GM19099 (cell line): Measurements from ENCODE around the gene LYG2.
"Not testable (repeated sequence)": the region's sequence is repeated elsewhere in the genome, so short reads cannot be mapped to it uniquely, and the experiment has no call there.

Experiments
- POLR2A ChIP-seq: IDR thresholded peaks from 3 replicates; pipeline ENCODE4 v1.6.1; 2011; ENCODE audit warnings: low read depth; ENCODE audit not compliant: insufficient read length; ENCODE audit errors: extremely low read depth

LYG2 gene

GRCh38 chr2:99255491-99256318 is at the start of gene LYG2:
Gene LYG2 (minus strand): TSS chr2:99255666. CDS start chr2:99254260, 1,406 bp downstream.
- no peak for TF ChIP-seq POLR2A

GRCh38 chr2:99301097-99301496 is 45.6 kb upstream of the LYG2 start, which contains the start of gene LYG1:
Gene LYG1 (minus strand): TSS chr2:99301197. CDS start chr2:99295670, 5,527 bp downstream.
- TF ChIP-seq POLR2A: not testable (repeated sequence)

- TF ChIP-seq POLR2A: no peak
These were observed 44.1 kb upstream of the LYG2 start for GRCh38 chr2:99299580-99299979.

GRCh38 chr2:99297994-99298393 is 42.5 kb upstream of the LYG2 start:
- TF ChIP-seq POLR2A: no peak

GRCh38 chr2:99285526-99285925 is 30.1 kb upstream of the LYG2 start:
- TF ChIP-seq POLR2A: no peak

- TF ChIP-seq POLR2A: no peak
These were observed 24.7 kb upstream of the LYG2 start for GRCh38 chr2:99279969-99280695.

GRCh38 chr2:99278793-99279291 is 23.4 kb upstream of the LYG2 start:
- TF ChIP-seq POLR2A: no peak

GRCh38 chr2:99275882-99276281 is 20.4 kb upstream of the LYG2 start:
- no peak for TF ChIP-seq POLR2A

- TF ChIP-seq POLR2A: no peak
These were observed 5.8 kb upstream of the LYG2 start for GRCh38 chr2:99261242-99261641.

- no peak for TF ChIP-seq POLR2A
These were observed 4.7 kb upstream of the LYG2 start for GRCh38 chr2:99260184-99260583.

- TF ChIP-seq POLR2A: no peak
These were observed 4.0 kb upstream of the LYG2 start for GRCh38 chr2:99259465-99259864.

GRCh38 chr2:99256677-99257076 is 1.2 kb upstream of the LYG2 start:
- TF ChIP-seq POLR2A: no peak

GRCh38 chr2:99249951-99250350 is 5.5 kb downstream of the LYG2 start:
- TF ChIP-seq POLR2A: no peak

GRCh38 chr2:99242151-99242550 is 13.3 kb downstream of the LYG2 start:
- TF ChIP-seq POLR2A: no peak

- TF ChIP-seq POLR2A: no peak
These were observed 15.0 kb downstream of the LYG2 start for GRCh38 chr2:99240431-99240830.

- no peak for TF ChIP-seq POLR2A
These were observed 16.9 kb downstream of the LYG2 start for GRCh38 chr2:99238599-99238998.
